Measurements from ENCODE around the gene SHISA8. TPM values are rescaled to one million over a fixed set of nuclear protein-coding genes. Genes with fewer than 3 reads are reported as not detected.

The SHISA8 gene
- total RNA-seq, 2 donors from 2014 or later = 0.58 TPM; not detected in 1

- H3K9me3 ChIP-seq (ENCODE audit: control insufficient read depth, low read length) = no peaks in the 10 kb centered on the region
- H3K27me3 ChIP-seq (ENCODE audit: control insufficient read depth, insufficient read depth, low read length, poor library complexity, severe bottlenecking) = peaks cover 26% of the 10 kb centered on the region
- H3K27ac ChIP-seq (ENCODE audit: low read depth, low read length) = no peak overlapping the region
- peak; percentile 52 for DNase-seq
- H3K4me1 ChIP-seq (ENCODE audit: control insufficient read depth, insufficient read depth, low read length) = no peaks in the 10 kb centered on the region
- WGBS, 2 experiments (ENCODE audit: insufficient coverage in 1 of 2, insufficient read length in 1 of 2) = 74 to 81% methylated on average over 4 to 8 of the region's 8 CpGs
- no peaks in the 10 kb centered on the region for H3K9me3 Mint-ChIP-seq
- no peak overlapping the region for H3K27ac Mint-ChIP-seq
- H3K36me3 Mint-ChIP-seq (ENCODE audit: low read depth) = no peaks in the 10 kb centered on the region
- H3K36me3 ChIP-seq (ENCODE audit: control insufficient read depth, insufficient read depth, low read length) = no peaks in the 10 kb centered on the region
- H3K4me3 Mint-ChIP-seq = no peak overlapping the region
- no peaks in the 10 kb centered on the region for H3K4me1 Mint-ChIP-seq
- no peak overlapping the region for H3K4me3 ChIP-seq (ENCODE audit: low read length)
- H3K27me3 Mint-ChIP-seq (ENCODE audit: insufficient read depth) = peaks cover 37% of the 10 kb centered on the region
- H3K9ac ChIP-seq (ENCODE audit: extremely low read depth, low read length, poor library complexity, severe bottlenecking) = no peak overlapping the region
- TF ChIP-seq CTCF (conservative IDR thresholded peaks at IDR 0.05) = no peak
These were observed 14.5 kb upstream of the SHISA8 start for GRCh38 chr22:41929418-41929810.

- no peak for TF ChIP-seq CTCF (conservative IDR thresholded peaks at IDR 0.05)
- Histone ChIP-seq H3K27ac (ENCODE audit: low read depth, low read length) (no peak overlapping the region), H3K4me1 (ENCODE audit: control insufficient read depth, insufficient read depth, low read length) (no peaks in the 10 kb centered on the region), H3K9me3 (ENCODE audit: control insufficient read depth, low read length) (no peaks in the 10 kb centered on the region), H3K27me3 (ENCODE audit: control insufficient read depth, insufficient read depth, low read length, poor library complexity, severe bottlenecking) (peaks cover 27% of the 10 kb centered on the region), H3K36me3 (ENCODE audit: control insufficient read depth, insufficient read depth, low read length) (no peaks in the 10 kb centered on the region), H3K4me3 (ENCODE audit: low read length) (no peak overlapping the region), H3K9ac (ENCODE audit: extremely low read depth, low read length, poor library complexity, severe bottlenecking) (no peak overlapping the region)
- Mint-ChIP-seq H3K4me1 (no peaks in the 10 kb centered on the region), H3K27ac (no peak overlapping the region), H3K4me3 (no peak overlapping the region), H3K27me3 (ENCODE audit: insufficient read depth) (peaks cover 44% of the 10 kb centered on the region), H3K36me3 (ENCODE audit: low read depth) (no peaks in the 10 kb centered on the region), H3K9me3 (no peaks in the 10 kb centered on the region)
- 82 to 93% methylated on average over 2 to 14 of the region's 14 CpGs for WGBS, 2 experiments (ENCODE audit: insufficient coverage in 1 of 2, insufficient read length in 1 of 2)
- DNase-seq = peak; percentile 45
These were observed 13.9 kb upstream of the SHISA8 start for GRCh38 chr22:41928593-41929417.

GRCh38 chr22:41927813-41928212, 12.9 kb upstream of the SHISA8 start:
- Mint-ChIP-seq H3K27me3 (ENCODE audit: insufficient read depth) (peaks cover 53% of the 10 kb centered on the region), H3K27ac (no peak overlapping the region), H3K9me3 (no peaks in the 10 kb centered on the region), H3K4me1 (no peaks in the 10 kb centered on the region), H3K36me3 (ENCODE audit: low read depth) (no peaks in the 10 kb centered on the region), H3K4me3 (no peak overlapping the region)
- 83 to 87% methylated on average over 5 to 6 of the region's 6 CpGs for WGBS, 2 experiments (ENCODE audit: insufficient coverage in 1 of 2, insufficient read length in 1 of 2)
- Histone ChIP-seq H3K4me1 (ENCODE audit: control insufficient read depth, insufficient read depth, low read length) (no peaks in the 10 kb centered on the region), H3K9ac (ENCODE audit: extremely low read depth, low read length, poor library complexity, severe bottlenecking) (no peak overlapping the region), H3K4me3 (ENCODE audit: low read length) (no peak overlapping the region), H3K9me3 (ENCODE audit: control insufficient read depth, low read length) (no peaks in the 10 kb centered on the region), H3K27me3 (ENCODE audit: control insufficient read depth, insufficient read depth, low read length, poor library complexity, severe bottlenecking) (peaks cover 37% of the 10 kb centered on the region), H3K36me3 (ENCODE audit: control insufficient read depth, insufficient read depth, low read length) (no peaks in the 10 kb centered on the region), H3K27ac (ENCODE audit: low read depth, low read length) (no peak overlapping the region)
- DNase-seq = no peak
- TF ChIP-seq CTCF (conservative IDR thresholded peaks at IDR 0.05) = no peak

All from endodermal cell (in vitro differentiated cells).